ENCODE results near the gene PRKCB. TPM values are rescaled to one million over a fixed set of nuclear protein-coding genes. Genes with fewer than 3 reads are reported as not detected.
A peak's percentile ranks its signal among the peaks of the same experiment; 100 is the strongest.
"Not testable (repeated sequence)": the region's sequence is repeated elsewhere in the genome, so short reads cannot be mapped to it uniquely, and the experiment has no call there.

PRKCB gene
- total RNA-seq, 1 donor from 2014 or later = 12.7 TPM

DNA sequence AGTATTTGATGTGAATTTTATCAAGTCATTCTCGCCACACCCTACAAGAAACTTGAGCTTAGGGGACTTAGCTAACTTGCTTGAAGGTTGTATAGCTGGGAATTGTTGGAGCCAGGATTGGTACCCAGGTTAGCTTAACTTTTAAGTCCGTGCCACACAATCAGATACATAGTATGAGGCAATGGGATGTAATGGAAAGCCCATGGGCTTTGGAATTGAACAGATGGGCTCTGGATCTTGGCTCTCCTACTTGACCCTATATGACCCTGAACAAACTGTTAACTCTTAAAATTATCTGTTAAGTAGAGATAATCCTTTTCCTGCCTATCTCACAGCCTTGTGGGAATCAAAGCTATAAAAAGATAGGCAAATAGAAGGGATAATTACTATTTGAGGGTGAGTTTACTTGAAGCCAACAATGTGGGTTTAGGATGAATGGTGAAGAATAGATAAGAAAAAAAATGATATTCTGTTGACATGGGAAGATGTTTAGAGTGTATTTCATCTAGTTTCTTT, 368.4 kb downstream of the PRKCB start:
- ATAC-seq (no peak), DNase-seq (ENCODE audit: low spot score) (no peak)
- intact Hi-C loops (cut with DNase I) = no loop called here

DNA sequence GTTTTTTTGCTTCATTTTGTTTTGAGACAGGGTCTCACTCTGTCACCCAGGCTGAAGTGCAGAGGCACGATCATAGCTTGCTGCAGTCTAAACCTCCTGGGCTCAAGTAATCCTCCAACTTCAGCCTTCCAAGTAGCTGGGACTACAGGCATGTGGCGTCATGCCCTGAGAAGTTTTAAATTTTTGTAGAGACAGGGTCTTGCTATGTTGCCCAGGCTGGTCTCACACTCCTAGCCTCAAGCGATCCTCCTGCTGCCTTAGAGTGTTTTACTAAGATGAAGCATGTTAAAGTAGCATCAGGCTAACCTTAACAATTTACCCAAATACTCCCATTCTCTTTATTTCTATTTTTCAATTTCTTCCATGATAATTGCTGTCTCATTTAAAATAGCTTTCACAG, 371.1 kb downstream of the PRKCB start:
- intact Hi-C loops (cut with DNase I) = no loop called here

DNA sequence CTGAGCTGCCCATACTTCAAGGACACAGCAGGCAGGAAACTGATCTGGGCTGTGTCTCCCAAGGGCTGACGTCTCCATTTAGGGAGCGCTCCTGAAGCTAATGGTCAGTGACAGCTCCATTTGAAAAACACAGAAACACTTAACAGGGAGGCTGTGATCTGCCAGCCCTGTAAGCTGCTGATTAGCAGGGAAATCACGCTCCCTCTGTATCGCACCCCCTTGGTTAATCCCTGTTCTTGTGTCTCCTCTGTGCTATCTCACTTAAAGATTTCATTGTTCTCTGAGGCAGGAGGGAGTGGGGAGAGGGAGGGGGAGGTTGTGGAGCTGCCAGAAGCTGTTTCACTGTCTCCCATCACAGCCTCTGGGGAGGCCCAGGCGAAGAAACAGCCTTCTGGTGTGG, 372.9 kb downstream of the PRKCB start:
- intact Hi-C loops (cut with DNase I) = no loop called here
- no peak for DNase-seq (ENCODE audit: low spot score)
- no peak for ATAC-seq

More for the DNA sequence above, 371.1 kb downstream of the PRKCB start:
- DNase-seq (ENCODE audit: low spot score) = no peak
- ATAC-seq = no peak

DNA sequence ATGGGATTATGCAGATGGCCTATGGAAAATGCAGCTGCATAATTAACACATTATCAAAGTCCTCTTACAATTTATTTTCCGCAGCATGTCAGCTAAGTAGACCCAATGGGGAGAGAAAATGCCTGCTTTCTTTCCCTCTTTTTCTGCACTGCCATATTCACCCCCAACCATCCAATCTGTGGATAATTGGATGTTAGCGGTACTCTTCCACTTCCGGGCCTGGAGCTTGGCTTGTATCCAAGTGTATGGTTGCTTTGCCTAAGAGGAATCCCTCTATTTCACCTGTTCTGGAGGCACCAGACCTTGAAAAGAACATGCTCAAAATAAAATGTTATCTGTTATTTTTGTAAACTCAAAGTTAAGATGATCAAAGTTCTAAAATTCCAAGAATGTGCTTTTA, 379.2 kb downstream of the PRKCB start:
- ATAC-seq (no peak), DNase-seq (ENCODE audit: low spot score) (no peak)
- intact Hi-C loops (cut with DNase I) = no loop called here

DNA sequence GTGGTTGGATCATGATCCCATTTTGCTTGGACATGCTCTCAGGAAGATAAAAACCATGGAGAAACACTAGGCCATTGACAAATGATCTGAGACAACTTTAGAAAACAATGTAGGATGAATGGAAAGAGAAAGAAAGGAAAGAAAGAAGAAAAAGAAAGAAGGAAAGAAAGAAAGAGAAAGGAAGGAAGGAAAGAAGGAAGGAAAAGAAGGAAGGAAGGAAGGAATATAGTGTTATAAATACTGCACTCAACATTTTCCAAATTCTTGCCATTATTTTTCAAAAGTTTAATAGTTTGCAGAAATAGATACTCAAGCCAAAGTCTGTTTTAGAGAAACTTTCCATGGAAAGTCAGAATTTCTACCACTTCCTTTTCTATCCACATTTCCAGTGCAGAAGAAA, 381.2 kb downstream of the PRKCB start:
- intact Hi-C loops (cut with DNase I) = no loop called here
- ATAC-seq (no peak), DNase-seq (ENCODE audit: low spot score) (no peak)

DNA sequence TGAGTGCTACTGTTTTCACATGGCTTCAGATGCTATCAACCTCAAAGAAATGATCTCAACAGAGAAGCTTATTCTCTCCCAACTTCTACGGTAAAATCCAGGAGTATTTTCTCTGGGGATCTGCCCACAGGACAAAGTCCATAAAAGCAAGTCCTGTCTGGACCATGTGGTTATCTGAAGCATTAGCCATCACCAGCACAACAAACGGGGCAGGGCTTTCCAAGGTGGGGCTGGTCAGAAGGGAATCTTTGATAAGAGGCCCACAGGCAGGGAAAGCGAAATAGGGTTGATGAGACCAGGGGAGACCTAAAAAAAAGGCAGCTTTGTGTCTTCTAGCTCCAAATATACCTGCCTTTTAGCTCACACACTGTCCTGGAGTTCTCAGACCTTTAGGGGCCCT, 381.7 kb downstream of the PRKCB start:
- intact Hi-C loops (cut with DNase I) = no loop called here
- DNase-seq (ENCODE audit: low spot score) (no peak), ATAC-seq (no peak)

DNA sequence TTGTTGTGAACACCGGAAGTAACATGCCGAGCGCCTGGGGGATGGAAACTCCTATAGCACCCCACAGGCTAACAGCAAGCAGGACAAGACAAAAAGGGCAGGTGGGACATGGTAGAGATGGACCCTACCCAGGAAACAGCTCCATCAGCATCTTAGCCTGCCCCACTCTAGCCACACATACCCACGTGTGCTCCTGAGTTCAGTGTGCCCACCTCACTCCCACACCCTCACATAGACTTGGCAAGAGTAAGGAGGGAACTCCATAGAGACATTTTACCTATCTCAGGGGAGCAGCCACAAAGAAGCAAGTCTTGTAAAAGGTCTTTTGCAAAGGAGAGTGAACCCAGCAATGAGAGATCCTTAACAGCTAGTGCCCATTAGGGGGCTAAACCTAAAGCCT, 382.5 kb downstream of the PRKCB start:
- intact Hi-C loops (cut with DNase I) = no loop called here
- no peak for DNase-seq (ENCODE audit: low spot score)
- ATAC-seq = no peak

DNA sequence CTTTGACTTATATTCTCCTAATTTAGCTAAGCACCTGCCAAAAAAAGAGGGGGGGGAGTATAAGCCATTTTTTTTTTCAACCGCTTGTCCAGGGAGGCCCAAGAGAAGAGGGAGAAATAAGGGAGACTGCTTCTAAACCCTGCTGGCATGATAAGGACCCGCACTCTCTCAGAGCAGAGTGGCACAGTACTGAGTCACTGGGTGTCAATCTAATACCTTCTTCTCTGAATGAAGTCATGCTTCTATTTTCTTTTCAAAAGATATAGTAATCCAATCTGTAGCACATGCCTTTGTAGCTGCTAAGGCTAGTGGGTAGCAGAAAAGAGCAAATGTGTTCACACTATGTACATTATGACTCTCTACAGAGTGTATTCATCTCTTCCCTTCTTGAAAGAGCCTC, 385.4 kb downstream of the PRKCB start:
- intact Hi-C loops (cut with DNase I) = no loop called here
- ATAC-seq (no peak), DNase-seq (ENCODE audit: low spot score) (no peak)

DNA sequence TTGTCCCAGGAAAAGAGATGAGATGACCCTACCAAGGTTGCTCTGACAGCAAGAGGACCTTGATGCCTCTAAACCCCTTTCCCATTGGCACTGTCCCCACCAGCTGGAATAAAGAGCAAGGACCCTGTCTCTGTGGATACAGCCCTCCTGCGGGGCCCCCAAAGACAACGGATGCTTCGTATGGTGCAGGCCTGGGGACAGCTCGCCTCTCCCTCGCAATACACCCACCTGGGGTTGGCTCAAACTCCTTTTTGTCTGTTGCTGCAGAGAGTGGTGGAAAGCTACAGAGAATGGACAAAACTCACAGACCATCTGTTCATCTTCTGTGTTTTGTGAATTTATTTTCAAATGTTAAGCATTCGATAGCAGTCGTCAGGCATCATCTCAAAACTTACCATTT, 392.7 kb downstream of the PRKCB start:
- ATAC-seq (no peak), DNase-seq (ENCODE audit: low spot score) (no peak)
- intact Hi-C loops (cut with DNase I) = no loop called here

DNA sequence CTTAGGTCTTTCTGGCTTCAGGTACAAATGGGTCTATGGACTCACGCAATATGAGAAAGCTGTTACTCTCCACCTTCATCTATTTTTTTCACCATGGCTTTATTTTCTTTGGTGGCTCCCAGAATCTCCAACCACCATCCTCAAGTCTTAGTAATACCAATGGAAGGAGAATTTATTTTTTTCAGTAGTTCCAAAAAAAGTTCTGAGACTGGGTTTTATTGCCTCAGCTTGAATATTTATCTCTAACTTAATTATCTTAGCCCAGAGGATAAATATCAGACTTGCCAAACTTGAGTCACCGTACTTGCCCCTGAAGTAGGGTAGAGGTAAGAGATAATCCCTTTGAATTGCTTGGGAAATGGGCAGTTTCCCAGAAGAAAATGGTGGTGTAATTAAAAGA, 397.2 kb downstream of the PRKCB start:
- no peak for DNase-seq (ENCODE audit: low spot score)
- no peak for ATAC-seq
- intact Hi-C loops (cut with DNase I) = no loop called here

DNA sequence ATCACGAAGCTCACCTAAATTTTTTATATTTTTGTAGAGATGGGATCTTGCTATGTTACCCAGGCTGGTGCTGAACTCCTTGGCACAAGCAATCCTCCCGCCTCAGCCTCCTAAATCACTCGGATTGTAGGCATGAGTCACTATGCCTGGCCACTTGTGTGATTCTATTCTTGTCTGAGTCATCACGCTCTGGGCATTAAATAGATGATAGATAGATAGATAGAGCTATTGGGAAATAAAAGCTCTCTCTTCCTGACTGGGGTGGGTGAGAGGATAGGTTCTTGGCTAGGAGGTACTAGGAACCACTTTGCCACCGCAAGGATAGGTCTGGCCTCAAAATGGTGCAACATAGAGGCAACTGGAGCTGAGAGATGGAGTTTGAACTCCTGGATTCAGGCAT, 399.0 kb downstream of the PRKCB start:
- no peak for DNase-seq (ENCODE audit: low spot score)
- no peak for ATAC-seq
- intact Hi-C loops (cut with DNase I) = no loop called here

DNA sequence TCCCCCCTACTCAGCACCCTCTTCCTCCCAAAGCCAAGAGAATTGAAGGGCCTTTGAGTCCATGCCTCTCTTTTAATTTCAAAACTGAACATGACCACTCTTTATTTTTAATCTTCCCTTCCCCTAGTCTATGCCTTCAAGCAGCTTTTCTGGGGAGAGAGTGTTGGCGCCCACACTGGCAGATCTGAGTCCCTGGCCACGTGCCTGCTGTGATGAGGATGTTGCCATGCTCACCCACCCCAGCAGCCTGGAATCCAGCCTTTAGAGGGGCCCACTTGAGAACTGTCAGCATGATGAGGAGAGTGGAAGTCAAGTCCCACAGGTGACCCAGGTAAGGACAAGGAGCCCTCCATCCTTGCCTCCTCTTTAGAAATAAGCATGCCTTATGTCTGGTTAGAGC, 400.0 kb downstream of the PRKCB start:
- DNase-seq (ENCODE audit: low spot score) = no peak
- intact Hi-C loops (cut with DNase I) = no loop called here
- ATAC-seq = no peak

DNA sequence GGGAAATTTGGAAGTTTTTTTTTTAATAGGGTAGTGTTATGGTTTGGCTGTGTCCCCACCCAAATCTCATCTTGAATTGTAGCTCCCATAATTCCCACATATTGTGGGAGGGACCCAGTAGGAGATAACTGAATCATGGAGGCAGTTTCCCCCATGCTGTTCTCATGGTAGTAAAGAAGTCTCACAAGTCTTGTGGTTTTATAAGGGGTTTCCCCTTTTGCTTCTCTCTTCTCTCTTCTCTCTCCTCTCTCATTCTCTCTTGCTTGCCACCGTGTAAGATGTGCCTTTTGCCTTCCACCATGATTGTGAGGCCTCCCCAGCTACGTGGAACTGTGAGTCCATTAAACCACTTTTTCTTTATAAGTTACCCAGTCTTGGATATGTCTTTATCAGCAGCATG, 403.1 kb downstream of the PRKCB start:
- ATAC-seq; intact Hi-C loops (cut with DNase I): not testable (repeated sequence)

DNA sequence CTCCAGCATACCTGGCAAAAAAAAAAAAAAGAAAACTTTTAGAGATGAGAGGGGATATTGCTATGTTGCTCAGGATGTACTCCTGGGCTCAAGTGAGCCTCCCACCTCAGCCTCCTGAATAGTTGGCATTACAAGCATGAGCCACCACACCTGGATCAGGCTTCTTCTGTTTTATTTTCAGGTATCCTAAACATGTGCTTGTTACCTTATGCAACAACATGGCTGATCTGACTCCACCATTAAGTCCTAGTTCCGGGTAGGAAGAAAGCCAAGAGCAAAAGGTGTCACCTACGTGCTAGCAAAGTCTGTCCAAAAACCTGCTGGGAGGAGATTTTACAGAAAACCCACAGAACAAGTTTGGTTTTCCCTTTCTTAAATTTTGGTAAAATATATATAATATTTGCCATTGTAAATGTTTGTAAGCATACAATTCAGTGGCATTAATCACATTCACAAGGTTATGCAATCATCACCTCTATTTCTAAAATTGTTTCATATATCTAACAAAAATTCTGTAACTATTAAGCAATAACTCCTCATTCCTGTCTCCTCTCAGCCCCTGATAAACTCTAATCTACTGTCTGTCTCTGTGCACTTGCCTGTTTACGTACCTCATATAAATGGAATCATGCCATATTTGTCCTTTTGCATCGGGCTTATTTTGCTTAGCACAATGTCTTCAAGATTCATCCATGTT, 411.3 kb downstream of the PRKCB start:
- ATAC-seq (no peak), DNase-seq (ENCODE audit: low spot score) (no peak)
- intact Hi-C loops (cut with DNase I) = no loop called here

More for the DNA sequence above, 403.1 kb downstream of the PRKCB start:
- DNase-seq (ENCODE audit: low spot score) = not testable (repeated sequence)

DNA sequence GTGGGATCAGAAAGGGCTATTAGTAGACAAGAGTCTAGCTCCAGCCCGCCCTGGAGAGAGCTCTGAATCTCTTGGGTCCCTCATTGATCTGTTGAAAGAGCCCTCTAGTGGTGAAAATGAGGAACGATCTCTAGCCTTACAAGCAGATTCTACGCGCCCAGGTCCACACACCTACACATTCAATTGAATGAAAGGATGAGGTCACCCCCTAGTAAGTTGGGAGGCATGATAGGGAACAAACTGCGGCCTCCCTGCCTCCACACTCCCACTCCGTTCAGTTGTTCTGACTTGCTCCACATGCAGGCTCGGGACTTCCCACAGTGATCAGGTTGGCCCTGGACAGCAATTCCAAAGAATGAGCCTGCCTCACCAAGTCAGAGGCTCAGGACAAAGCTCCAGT, 417.4 kb downstream of the PRKCB start:
- DNase-seq (ENCODE audit: low spot score) (no peak), ATAC-seq (no peak)
- intact Hi-C loops (cut with DNase I) = loop anchor here (10.0 kb wide), 1 partner anchor 208 kb away; no protein-coding TSS in a partner anchor

DNA sequence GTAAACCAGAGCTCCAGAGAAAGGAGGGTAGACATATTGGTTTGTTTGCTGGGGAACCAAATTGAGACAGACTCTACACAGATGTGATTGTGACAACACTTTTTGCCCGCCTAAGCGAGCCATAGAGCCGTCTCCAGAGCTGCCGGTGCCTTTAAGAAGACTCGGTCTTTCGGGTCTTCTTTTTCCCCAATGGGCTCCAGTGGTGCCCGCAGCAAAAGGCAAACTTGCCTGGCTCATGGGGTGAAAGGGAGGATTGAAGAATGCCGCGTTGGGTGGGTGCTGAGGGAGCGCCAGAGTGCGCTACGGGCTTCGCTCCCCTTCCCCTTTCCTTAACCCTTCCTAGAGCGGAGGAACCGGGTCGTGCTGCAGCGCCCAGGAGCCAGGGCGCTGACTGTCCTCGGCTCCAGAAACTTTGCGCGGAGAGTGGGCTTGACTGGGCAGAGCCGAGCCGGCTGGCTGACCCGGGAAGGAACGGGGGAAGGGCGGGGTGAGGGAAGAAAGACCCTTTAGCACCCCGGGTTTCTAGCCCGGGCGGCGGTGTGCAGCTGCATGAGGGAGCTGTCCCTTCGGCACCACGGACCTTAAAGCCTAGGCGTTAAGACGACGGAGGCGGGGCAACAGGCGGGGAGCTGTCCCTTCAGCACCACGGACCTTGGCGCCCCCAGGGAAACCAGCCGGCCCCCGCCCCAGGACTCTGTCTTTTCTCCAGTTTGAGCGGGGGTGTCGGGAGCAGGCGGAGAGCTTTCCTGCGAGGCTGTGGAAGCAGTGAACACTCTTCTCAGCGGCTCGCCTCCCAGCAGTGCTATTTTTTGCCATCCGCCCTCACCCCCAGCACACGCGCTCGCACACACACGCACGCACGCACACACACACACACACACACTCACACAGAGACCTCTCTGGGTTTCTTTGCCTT, 419.9 kb downstream of the PRKCB start, which contains the start of gene CACNG3:
CACNG3 (plus strand) TSS at position 880 of the 916 bp plus-strand sequence. CDS start 420 bp downstream, outside the sequence.
- DNase-seq (ENCODE audit: low spot score) = peak; percentile 56
- intact Hi-C loops (cut with DNase I) = loop anchor here (10.0 kb wide), 1 partner anchor 211 kb away; no protein-coding TSS in a partner anchor

DNA sequence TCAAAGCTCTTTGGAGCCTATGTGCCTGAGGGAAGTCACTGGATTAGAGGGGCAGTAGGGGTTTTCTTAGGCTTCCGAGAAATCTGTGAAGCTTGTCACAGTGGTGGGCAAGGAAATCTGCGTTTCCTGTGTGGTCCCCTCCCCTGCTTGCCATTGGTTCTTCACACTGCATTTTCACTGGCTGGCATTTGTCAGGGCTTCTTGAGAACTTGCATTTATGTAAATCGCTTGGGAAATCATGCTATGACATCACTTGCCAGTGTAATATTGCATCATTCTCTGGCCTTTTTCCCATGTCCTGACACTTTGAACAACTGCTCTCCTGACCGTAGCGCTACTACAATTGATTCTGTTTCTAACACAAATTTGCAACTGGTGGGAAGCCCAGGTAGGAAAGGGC, 422.2 kb downstream of the PRKCB start:
- ATAC-seq (no peak), DNase-seq (ENCODE audit: low spot score) (no peak)
- intact Hi-C loops (cut with DNase I) = loop anchor here (10.0 kb wide), 1 partner anchor 213 kb away; no protein-coding TSS in a partner anchor

More for the DNA sequence above, 419.9 kb downstream of the PRKCB start, which contains the start of gene CACNG3:
- no peak for ATAC-seq

DNA sequence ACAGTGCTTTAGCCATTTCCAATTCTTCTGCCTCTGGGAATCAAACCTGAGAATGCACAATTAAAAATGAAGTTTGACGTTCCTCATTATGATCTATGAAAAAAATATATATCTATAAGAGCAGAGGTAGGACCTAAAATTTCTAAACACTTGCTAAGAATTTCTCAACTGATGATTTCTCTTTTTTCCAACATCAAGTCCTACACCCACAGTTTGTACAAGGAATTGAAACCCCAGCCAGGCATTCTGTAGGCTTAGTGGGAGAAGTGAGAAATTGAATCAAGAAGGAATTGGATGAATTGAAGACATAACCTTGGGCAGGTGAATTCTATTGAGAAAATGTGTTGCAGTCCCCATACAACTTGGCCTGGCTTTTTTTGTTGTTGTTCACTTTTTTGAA, 423.0 kb downstream of the PRKCB start:
- ATAC-seq (no peak), DNase-seq (ENCODE audit: low spot score) (no peak)
- intact Hi-C loops (cut with DNase I) = loop anchor here (10.0 kb wide), 1 partner anchor 214 kb away; no protein-coding TSS in a partner anchor

DNA sequence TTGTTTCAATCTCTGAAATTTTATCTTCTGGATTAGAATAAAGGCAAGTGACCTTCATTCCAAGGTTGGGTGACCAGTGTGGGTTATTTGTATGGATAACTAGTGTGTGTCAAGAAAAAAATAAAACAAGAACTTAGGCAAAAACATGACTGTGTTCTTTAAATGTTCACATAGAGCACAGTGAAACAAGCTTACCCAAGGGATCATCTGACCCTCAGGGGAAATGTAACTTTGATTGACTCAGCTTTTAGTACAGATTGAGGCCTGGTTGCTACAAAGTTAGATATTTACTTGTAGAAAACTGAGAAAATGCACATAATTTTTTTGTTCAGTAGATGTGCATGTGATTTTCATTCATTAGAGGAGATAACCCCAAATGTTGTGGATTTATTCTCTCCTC, 427.0 kb downstream of the PRKCB start:
- intact Hi-C loops (cut with DNase I) = no loop called here
- DNase-seq (ENCODE audit: low spot score) = no peak
- ATAC-seq = no peak

All from sciatic nerve (tissue), 2 donors.